ENCODE data around the gene GLS. TPM values are rescaled to one million over a fixed set of nuclear protein-coding genes. Genes with fewer than 3 reads are reported as not detected.
A peak's percentile ranks its signal among the peaks of the same experiment; 100 is the strongest.

The GLS gene
- total and polyA plus RNA-seq, 2 of the 13 experiments (the other 11 are each of a cell fraction or from before 2014, with no cell fraction given), result 78.6 to 183 TPM

DNA sequence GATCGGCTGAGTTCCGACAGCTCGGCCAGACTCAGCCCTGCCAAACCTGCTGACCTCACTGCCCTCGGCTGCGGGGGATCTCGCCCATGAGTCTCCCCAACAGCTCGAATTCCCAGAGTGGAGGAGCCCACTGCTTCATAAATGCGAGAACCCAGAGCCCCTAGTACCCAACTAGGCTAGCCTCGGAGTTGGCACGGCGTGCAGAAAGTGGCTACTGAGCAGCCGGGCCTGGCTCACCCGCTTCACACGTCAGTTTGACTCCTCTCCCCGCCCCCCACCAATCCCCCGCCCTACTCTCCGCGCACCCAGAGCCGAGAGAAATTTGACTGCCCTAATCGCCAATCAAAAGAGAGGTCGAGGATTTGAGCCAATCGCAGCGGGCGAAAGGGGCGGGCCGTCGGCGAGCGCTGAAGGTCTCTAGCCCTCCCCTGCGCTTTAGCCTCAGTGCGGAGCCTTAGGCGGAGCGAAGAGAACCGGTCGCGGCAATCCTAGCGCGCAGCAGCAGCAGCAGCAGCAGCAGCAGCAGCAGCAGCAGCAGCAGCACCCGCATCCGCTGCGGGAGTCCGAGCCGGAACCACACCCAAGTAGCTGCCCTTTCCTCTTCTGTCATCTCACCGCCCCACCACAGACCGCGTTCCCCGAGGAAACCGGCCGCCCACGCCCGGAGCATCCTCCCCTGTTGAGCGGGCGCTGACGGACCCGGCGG, at the start of gene GLS (continued):
- TF ChIP-seq, protein P1, sequence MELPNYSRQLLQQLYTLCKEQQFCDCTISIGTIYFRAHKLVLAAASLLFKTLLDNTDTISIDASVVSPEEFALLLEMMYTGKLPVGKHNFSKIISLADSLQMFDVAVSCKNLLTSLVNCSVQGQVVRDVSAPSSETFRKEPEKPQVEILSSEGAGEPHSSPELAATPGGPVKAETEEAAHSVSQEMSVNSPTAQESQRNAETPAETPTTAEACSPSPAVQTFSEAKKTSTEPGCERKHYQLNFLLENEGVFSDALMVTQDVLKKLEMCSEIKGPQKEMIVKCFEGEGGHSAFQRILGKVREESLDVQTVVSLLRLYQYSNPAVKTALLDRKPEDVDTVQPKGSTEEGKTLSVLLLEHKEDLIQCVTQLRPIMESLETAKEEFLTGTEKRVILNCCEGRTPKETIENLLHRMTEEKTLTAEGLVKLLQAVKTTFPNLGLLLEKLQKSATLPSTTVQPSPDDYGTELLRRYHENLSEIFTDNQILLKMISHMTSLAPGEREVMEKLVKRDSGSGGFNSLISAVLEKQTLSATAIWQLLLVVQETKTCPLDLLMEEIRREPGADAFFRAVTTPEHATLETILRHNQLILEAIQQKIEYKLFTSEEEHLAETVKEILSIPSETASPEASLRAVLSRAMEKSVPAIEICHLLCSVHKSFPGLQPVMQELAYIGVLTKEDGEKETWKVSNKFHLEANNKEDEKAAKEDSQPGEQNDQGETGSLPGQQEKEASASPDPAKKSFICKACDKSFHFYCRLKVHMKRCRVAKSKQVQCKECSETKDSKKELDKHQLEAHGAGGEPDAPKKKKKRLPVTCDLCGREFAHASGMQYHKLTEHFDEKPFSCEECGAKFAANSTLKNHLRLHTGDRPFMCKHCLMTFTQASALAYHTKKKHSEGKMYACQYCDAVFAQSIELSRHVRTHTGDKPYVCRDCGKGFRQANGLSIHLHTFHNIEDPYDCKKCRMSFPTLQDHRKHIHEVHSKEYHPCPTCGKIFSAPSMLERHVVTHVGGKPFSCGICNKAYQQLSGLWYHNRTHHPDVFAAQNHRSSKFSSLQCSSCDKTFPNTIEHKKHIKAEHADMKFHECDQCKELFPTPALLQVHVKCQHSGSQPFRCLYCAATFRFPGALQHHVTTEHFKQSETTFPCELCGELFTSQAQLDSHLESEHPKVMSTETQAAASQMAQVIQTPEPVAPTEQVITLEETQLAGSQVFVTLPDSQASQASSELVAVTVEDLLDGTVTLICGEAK (IDR thresholded peaks at IDR 0.05), result no peak
- TF ChIP-seq, protein P1 (CRISPR knock-in tag; IDR thresholded peaks at IDR 0.05), result no peak; the same call in 1 of the 2 replicates
- TF ChIP-seq NR2F2 (IDR thresholded peaks at IDR 0.05; ENCODE audit: borderline replicate concordance, low read depth) (no peak; the same call in 1 of the 2 replicates), ZBTB3 (CRISPR knock-in tag; IDR thresholded peaks at IDR 0.05; ENCODE audit: borderline replicate concordance, low read depth) (no peak), ZNF121 (CRISPR knock-in tag; IDR thresholded peaks at IDR 0.05) (no peak), HNRNPK (IDR thresholded peaks at IDR 0.05; ENCODE audit: low read depth, low read length, poor library complexity, severe bottlenecking) (no peak), POGZ (CRISPR knock-in tag; IDR thresholded peaks at IDR 0.05) (peak; percentile 89), CBX5 (CRISPR knock-in tag; IDR thresholded peaks at IDR 0.05; ENCODE audit: borderline replicate concordance) (peak; percentile 6; the same call in 1 of the 2 replicates)
- TF ChIP-seq, protein P2, sequence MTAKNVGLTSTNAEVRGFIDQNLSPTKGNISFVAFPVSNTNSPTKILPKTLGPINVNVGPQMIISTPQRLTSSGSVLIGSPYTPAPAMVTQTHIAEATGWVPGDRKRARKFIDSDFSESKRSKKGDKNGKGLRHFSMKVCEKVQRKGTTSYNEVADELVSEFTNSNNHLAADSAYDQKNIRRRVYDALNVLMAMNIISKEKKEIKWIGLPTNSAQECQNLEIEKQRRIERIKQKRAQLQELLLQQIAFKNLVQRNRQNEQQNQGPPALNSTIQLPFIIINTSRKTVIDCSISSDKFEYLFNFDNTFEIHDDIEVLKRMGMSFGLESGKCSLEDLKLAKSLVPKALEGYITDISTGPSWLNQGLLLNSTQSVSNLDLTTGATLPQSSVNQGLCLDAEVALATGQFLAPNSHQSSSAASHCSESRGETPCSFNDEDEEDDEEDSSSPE (CRISPR knock-in tag; IDR thresholded peaks at IDR 0.05), result peak; percentile 39; the same call in 1 of the 2 replicates
- TF ChIP-seq, protein P3, sequence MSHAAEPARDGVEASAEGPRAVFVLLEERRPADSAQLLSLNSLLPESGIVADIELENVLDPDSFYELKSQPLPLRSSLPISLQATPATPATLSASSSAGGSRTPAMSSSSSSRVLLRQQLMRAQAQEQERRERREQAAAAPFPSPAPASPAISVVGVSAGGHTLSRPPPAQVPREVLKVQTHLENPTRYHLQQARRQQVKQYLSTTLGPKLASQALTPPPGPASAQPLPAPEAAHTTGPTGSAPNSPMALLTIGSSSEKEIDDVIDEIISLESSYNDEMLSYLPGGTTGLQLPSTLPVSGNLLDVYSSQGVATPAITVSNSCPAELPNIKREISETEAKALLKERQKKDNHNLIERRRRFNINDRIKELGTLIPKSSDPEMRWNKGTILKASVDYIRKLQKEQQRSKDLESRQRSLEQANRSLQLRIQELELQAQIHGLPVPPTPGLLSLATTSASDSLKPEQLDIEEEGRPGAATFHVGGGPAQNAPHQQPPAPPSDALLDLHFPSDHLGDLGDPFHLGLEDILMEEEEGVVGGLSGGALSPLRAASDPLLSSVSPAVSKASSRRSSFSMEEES (CRISPR knock-in tag; IDR thresholded peaks at IDR 0.05), result peak; percentile 12; the same call in 1 of the 2 replicates
- TF ChIP-seq, protein P4, sequence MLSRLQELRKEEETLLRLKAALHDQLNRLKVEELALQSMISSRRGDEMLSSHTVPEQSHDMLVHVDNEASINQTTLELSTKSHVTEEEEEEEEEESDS (CRISPR knock-in tag; IDR thresholded peaks at IDR 0.05; ENCODE audit: borderline replicate concordance), result no peak
- TF ChIP-seq, protein P5, sequence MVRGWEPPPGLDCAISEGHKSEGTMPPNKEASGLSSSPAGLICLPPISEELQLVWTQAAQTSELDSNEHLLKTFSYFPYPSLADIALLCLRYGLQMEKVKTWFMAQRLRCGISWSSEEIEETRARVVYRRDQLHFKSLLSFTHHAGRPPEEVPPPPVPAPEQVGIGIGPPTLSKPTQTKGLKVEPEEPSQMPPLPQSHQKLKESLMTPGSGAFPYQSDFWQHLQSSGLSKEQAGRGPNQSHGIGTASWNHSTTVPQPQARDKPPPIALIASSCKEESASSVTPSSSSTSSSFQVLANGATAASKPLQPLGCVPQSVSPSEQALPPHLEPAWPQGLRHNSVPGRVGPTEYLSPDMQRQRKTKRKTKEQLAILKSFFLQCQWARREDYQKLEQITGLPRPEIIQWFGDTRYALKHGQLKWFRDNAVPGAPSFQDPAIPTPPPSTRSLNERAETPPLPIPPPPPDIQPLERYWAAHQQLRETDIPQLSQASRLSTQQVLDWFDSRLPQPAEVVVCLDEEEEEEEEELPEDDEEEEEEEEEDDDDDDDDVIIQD (CRISPR knock-in tag; IDR thresholded peaks at IDR 0.05; ENCODE audit: low read depth), result peak; percentile 45; the same call in 1 of the 2 replicates
- TF ChIP-seq, protein P6, sequence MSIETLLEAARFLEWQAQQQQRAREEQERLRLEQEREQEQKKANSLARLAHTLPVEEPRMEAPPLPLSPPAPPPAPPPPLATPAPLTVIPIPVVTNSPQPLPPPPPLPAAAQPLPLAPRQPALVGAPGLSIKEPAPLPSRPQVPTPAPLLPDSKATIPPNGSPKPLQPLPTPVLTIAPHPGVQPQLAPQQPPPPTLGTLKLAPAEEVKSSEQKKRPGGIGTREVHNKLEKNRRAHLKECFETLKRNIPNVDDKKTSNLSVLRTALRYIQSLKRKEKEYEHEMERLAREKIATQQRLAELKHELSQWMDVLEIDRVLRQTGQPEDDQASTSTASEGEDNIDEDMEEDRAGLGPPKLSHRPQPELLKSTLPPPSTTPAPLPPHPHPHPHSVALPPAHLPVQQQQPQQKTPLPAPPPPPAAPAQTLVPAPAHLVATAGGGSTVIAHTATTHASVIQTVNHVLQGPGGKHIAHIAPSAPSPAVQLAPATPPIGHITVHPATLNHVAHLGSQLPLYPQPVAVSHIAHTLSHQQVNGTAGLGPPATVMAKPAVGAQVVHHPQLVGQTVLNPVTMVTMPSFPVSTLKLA (IDR thresholded peaks at IDR 0.05), result no peak

Data from HepG2 (cell line).